GM19035 (cell line): ENCODE results near the gene PXDC1.
A peak's percentile ranks its signal among the peaks of the same experiment; 100 is the strongest.

Experiments
- ATAC-seq: cut with Tn5 transposase; IDR thresholded peaks from one replicate; pipeline ENCODE4 v1.9.1; 2021; ENCODE audit not compliant: unreplicated experiment

Gene PXDC1

DNA sequence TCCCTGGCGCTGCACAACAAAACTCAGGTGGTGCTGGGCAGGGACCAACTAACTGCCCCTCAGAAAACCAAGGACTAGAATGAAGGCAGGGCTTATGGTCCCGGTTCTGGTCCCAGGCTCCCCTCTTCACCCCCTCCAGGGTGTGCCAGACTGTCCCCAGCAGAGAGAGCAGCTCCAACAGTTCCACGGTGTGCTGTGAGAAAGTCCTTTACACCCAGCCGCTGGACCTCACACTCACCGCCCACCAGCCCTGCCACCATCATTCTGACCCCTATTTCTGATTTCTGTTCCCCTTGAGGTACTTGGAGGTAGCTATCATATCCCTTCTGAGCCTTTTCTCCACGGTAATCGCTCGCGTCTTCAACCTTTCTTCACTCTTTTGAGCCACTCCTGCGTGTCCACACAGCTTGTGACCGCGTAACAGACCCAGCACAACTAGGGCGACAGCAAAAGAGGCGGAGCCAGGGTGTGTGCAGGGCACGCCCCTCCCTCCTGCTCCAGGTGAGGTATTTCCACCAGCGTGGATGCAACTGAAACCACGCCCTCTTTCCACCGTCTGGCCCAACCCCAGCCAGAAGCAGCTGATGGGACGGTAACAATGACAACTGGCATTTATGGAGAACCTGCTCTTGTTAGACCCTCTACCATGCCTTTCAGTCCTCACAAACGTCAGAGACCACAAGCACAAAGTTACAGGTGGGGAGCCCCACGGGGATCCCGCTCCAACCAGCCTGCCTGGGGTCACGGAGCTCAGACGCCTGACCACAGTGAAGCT is 2.3 kb downstream of the PXDC1 start:
- no peak for ATAC-seq

DNA sequence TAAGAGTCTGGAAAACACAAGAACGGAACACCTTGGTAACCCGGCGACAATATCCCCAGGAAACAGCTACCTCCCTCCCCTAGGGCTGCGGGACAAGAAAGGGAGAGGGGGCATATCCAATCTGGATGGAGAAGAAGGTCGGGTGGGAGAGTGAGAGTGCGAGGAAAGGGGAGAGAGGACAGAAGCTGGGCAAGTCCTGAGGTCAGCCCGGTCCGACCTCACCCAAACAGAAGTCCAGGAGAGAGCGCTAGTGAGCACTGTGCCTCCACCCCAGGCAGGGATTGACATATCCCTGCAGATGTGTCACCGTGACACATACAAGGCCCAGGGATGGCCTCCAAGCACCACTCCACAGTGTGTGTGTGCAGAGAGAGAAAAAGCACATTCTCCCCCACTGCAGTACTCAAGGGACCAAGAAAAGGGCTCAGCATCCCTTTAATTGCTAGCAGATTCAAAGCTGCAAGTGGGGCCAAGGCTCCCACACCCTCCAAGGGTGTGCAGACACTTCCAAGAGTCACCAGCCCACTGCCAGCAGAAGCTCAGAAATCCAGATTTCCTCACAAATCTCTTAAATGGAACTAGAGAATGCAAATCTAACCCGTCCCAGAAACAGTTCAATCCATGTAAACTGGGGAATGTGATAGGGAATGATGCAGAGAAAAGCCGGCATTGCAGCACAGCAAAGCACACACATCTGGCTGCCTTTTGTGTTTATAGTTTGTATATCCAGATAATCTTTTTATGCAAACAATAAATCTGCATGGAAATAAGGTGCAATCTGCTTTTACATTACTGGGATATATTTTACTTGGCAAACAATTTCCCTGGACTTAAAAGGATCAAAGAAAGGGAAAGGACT is 3.1 kb downstream of the PXDC1 start:
- no peak for ATAC-seq

DNA sequence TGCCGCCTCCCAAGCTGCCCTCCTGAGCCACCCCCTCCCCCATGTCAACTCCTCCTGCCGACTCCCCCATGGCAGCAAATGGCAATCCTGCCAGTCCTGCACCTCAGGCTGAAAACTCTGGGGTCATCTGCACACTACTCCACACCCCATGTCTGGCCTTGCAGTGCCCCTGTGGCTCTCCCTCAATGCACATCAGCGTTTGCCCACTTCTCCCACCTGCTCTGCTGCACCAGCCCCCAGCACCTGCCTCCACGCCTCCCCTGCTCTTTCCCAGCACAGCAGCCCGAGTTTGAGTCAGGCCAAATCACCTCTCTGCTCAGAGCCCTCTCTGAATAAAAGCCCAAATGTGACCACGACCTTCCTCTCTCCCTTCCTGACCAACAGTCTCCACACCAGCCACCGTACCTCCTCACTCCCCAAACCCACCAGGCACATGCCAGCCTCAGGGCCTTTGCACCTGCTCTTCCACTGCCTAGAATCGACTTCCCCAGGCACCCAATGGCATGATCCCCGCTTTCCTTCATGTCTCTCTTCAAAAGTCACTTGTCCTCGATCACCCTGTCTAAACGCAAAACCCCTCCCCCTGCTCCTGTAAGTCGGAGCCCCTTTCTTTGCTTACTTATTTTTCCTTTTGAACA is 4.3 kb downstream of the PXDC1 start:
- no peak for ATAC-seq

DNA sequence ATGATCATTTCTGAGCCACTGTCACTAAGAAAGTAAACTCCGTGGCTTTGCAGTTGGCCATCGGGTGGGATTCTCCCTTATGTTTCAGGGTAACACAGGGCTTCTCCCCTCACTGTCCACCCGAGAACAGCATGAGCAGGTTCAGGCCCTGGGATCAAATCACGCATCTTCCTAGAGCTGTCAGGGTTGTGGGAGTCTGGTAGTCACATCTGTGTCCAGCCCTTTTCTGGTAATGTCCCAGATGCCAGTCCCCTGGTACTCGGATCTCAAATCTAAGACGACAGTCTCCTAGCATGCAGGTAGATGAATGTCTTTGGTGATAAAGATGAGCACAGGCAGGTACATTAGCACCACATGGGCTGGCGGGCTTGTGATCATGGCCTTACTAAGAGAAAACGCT is 4.8 kb downstream of the PXDC1 start:
- no peak for ATAC-seq

DNA sequence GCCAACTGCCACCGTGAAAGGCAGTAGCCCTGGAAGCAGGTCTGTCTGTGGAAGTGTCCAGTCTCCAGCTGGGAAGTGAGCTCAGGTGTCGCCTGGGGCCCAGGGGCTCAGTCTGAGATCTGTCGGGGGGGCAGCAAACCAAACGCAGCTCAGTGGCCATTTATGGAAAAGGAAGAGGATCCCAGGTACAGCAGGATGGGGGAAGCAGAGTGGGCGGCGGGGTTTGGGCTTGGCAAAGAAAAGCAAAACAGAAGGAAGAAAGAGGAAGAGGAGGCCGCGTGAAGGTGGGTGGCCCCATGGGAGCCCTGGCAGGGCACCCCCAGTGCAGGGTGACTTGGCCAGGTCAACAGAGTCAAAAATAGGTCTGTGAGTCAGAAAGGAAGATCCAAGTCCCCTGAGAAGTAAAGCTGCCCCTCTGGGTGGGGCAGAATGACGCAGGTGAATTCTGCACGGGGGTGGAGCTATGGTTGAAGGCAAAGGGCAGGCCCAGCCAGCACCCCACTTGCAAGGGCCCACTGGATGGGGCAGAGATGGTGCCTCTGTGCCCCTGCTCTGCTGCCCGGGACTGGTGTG is 5.3 kb downstream of the PXDC1 start:
- no peak for ATAC-seq

DNA sequence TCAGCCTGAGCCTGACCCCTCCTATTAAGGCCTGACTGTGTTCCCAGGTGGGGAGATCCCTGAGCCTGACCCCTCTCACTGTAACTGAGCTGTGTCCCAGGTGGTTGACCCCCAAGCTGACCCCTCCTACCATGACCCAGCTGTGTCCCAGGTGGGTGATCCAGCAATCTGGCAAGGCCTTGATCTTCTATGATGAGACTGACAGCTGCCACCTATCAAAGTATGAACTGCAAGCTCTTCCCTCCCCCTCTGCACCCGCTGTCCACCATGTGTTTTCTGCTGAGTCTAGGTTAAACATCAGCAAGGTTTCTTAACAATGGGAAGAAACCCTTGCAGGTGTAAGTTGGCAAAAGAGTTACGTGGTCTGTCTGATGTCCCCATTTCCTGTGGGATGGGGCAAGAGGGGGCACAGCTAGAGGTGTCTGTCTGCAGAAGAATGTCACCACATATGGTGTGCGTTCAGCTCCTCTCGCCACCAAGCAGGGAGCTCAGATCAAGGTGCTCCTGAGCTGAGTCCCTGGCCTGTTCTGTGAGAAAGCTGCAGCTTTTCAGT is 5.9 kb downstream of the PXDC1 start:
- ATAC-seq = no peak

DNA sequence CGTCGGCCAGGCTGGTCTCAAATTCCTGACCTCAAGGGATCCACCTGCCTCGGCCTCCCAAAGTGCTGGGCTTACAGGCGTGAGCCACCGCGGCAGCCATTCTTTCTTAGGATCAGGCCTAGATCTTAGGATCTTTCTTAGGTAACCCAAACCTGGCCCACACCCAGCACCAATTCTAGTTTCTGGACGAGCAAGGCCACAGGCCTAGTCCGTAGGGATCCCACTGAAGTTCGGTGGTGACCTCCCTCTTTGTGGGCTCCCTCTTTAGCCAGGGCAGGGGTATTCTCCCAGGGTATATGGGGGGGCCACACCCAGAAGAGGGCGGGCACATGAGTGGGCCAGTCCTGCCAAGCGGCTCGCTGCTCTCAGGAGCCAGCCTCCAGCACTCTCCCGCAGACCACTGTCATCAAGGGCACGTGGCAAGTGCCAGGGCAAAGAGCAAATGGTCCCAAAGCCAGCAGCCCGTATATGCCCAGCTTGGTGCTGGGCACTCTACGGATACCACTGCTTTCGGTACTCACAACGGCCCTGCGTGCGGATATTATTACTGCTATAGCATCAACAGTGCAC is 6.5 kb downstream of the PXDC1 start:
- ATAC-seq = no peak

DNA sequence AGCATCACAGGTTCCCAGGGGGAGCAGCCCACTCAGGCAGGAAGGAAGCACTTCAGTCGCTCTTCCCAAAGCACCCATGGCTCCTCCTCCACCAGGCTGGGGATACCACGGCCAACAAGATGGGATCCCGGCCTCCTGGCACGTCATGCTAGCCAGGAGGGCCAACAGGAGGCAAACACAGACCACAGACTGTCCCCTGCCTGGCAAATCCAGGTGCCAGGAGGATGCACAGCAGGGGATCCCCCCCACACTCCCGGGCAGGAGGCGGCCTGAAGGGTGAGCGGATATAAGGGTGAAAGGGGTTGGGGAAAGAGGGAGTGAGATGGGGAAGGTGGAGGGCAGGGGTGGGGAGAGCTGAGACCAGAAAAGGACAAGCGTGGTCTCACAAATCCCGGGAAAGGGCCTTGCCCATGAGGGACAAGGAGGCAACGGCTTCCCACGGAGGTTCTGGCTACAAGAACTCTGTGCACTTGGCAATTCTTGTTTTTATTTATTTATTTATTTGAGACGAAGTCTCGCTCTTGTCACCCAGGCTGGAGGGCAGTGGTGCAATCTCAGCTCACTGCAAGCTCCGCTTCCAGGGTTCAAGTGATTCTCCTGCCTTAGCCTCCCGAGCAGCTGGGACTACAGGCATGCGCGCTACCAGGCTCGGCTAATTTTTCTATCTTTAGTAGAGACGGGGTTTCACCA is 7.2 kb downstream of the PXDC1 start:
- no peak for ATAC-seq

DNA sequence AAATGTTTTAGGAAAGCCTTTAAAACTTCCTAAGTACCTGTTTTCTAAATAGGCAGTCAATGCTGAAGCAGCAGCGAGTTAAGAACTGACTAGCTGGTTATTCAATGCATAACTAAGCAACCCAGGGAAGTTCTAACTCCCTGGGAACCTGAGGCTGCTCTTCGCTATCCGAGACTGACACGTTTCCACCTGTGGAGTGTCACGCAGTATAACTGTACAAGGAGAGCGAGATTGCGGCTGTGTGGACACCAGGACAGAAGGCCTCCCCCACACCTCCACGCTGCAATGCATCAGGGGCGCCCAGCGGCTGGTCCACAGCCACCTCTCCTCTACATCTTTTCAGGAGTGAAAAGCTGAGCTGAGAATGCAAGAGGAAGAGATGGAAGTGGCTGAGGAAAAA is 8.0 kb downstream of the PXDC1 start:
- no peak for ATAC-seq

DNA sequence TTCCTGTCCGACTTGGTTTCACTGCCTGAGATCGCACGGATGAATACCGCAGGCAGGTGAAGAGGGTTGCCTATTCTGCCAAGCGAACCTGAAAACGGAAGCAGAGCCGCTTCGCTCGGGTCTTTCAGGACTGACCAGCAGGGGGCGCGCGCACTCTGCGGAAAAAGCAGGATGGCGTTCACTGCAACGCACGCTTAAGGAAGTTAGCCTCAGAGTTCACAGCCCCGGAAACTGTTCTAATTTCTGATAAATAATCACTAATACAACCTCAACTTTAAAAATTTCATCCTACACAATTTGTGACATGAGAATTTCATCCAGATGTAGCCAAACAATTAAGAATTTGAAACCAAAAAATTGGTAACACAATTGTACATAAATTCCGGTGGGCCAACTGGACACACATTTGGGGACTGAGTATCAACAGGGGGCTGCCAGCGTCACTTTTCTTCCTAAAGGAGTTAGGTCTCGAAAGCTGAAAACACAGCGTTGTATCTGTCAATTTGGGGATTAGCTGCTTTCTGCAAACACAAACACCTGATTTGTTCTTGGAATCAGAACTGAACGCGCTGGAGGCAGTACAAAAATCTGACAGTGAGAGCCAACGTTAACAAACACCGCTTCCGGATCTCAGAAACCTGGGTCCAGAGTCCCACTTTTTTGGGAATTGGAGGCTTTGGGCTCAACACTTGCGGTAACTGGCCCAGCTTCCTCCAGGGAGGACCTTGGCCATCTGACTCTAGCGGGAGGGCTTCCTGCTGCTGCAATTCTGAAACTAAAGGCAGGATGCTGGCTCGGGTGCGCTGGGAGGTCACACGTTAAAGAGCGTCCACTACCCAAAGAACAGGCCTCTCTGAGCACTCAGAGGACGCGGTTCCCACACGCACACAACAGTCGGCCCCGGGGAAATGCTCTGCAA is 8.8 kb downstream of the PXDC1 start:
- ATAC-seq = peak; percentile 74

DNA sequence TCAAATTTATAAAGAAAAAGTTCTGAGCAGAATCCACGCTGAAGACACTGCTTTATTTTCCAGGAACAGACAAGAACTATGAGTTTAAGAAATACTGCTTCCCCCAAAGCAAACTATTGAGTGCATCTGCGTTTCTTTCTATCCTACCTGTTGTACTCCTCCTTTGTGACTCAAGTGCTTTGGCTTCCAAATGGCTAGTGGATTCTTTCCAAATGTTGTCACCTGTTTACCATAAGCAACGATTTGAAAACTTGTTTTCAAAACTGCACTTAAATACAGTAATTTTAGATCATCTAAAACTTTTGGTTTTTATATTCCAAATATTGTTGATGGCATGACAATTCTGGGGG is 9.5 kb downstream of the PXDC1 start:
- no peak for ATAC-seq

DNA sequence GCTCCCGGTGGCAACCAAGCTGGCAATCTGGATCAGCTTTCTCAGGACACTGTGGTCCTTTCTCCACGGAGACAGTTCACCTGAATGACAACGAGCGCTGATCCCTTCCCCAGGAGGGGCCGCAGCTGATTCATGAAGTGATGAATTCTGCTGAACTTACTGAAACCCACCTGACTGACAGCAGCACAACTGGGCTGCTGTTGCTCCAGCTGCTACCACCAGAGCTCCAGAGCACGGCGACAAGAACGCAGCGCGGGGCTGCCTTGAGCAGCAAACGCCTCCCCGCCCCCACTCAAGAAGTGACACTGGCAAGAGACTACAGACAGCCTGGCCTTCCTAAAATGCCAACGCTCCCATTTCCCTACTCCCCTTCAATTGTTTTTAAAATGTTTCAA is 10.0 kb downstream of the PXDC1 start:
- no peak for ATAC-seq

DNA sequence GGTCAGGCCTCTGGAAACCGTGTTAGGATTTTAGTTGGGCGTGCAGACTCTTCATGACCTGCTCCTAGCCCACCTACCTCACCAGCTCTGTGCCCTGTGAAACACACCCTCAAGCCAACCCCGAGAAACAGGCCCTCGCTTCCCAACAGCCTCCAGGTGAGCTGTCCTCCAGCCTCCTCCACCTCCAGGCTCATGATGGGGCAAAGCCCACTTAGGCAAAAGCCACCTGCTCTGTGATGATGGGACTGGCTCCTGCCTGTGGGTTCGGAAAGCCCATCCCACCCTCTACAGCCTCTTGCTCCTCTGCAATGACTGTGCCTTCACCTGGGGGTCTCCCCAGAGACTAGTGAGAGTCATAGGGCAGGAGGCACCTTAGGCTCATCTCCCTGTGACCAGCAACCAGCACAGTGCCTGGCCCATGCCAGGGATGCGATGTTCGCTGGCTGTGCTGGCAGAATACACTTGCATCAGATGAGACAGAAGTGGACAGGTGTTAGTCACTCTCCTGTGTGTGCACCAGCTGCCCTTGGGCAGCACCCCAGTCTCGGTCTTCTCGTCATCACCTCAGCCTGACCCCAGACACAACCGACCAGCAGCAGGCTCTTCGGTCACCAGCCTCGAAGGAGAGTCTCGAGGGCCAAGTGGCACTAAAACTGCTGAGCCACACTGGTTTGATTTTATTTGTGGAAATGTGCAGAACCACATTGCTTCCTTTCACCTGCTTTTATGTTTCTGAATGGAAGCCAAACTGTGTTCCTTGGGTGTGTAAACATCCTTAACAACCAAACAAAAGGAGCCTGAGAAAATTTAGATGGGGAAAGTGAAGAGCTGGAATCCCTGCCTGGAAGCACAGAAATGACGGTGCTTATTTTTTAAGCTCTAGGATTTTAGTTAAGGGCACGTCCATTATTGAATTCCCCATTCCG is 10.7 kb downstream of the PXDC1 start:
- ATAC-seq = no peak

DNA sequence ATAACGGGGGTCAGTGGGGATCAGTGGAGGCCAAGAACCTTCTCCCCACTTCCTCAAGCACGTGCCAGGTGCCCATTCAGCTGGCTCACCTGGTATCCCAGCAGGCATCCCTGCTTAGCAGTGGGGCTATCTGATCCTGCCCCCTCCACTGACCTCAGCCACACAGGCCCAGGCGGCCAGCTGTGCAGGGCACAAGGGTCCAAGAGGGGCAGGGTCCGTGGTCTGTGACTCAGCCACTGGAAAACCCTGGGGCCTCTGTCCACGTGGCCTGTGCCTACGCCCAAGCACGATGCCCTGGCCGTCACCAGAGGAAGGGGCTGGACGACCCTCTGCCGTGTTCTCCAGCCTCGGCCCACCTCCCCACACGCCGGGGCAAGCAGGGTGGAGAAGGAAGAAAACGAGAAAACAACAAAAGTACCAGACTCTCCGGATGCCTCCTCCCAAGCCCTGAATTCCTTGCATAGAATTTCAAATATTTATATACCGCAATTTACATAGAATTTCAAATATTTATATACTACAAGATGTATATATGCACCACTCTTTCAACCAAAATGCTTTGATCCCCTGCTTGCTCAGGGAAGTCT is 12.1 kb downstream of the PXDC1 start:
- ATAC-seq = no peak

DNA sequence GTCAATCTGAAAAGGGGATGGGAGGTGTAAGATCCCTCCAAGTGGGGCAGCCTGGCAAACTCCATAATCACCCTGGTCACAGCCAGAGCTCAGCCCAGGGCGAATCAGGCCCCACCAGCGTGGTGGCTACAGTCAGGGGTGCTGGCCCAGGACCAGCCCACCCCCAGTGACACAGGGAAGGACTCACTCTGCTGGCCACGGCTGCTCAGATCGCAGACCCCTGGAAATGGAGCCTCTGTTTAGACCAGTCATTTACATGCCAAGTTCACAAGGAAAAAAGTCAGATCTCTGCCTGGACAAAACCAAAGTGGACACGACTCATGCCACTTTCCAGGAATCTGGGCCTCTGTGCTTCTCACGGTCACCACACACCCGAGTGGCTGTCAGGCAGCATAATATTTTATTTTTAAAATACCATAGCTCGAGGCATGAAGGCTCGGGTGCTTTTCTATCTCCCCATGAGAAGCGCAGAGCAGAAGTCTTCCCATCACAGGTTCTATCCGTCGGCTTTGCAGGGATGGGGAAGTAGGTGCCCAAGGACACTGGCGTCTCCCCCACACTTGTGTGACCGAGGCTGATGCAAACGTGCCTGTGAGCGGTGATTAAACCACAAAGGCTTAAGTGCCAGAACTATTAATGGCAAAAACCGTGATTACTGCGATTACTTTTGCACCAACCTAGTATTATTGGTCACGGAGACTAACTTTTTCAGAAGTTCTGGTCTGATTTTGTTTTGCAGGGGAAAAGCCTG is 13.0 kb downstream of the PXDC1 start:
- no peak for ATAC-seq

DNA sequence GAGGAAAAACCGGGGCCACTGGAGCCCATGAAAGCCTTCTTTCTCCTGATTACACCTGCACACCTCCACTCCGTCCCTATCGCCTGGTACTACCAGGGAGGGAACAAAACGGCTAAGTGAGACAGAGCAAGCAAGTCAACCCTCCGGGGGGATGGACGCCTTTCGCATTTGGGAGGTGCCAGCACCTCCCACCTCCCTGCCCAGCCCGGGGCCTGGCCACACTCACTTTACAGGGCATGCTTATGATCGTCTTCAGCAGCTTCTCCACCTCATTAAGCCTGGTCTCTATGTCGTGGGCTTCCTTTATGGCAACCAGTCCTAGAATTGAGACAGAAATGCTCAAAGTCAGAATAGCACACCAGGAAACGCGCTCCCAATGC is 13.7 kb downstream of the PXDC1 start:
- ATAC-seq = no peak

DNA sequence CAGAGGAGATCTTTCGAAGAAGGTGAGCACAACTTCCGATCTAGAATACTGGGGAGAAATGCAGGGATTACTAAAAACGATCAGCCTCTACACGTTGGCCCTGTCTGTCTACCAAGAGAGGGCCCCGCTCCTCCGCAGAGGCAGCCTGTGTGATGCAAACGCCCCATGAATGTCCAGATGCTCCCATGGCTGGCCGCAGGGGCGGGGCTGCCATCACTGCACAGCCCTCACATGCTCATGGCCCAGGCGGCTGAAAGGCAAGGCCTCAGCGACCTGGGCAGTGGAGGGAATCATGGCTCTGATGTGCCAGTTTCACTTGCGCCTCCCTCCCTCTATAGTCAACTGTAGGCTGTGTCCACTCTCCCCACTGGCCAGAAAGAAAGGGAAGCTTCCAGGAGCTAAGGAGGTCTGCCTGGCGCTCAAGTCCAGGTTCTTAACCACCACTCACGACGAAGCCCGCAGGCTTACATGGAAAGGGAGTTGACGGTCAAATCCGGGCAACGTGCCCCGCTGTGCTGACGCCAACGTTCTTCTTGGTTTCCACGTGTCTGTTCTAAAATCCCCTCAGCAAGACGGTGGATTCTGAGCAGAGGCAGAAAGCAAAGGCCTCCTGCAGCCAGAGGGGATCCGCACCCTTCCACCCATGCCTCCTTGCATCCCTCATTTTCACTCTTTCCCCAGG is 14.2 kb downstream of the PXDC1 start:
- ATAC-seq = no peak
